HuH-7.5 (cell line): ENCODE measurements around the gene OSBPL3.

Source experiments
- DNase-seq: peaks from one replicate; pipeline ENCODE4 v3.0.0; 2011; ENCODE audit warnings: low spot score

The OSBPL3 gene

GRCh38 chr7:24955313-24955712 lies 24.7 kb downstream of the OSBPL3 start:
- no peak for DNase-seq

GRCh38 chr7:24952464-24952863 lies 27.5 kb downstream of the OSBPL3 start:
- DNase-seq, result no peak

GRCh38 chr7:24951441-24951980 lies 28.5 kb downstream of the OSBPL3 start:
- DNase-seq, result no peak

- DNase-seq, result no peak
These were observed 30.1 kb downstream of the OSBPL3 start for GRCh38 chr7:24949884-24950283.

- DNase-seq, result no peak
These were observed 31.2 kb downstream of the OSBPL3 start for GRCh38 chr7:24948739-24949138.

GRCh38 chr7:24946467-24946866 lies 33.5 kb downstream of the OSBPL3 start:
- no peak for DNase-seq

- DNase-seq, result no peak
These were observed 34.1 kb downstream of the OSBPL3 start for GRCh38 chr7:24945899-24946298.

GRCh38 chr7:24943096-24943948 lies 36.7 kb downstream of the OSBPL3 start:
- no peak for DNase-seq

- DNase-seq, result no peak
These were observed 37.8 kb downstream of the OSBPL3 start for GRCh38 chr7:24942226-24942625.

GRCh38 chr7:24939416-24939815 lies 40.6 kb downstream of the OSBPL3 start:
- no peak for DNase-seq

- no peak for DNase-seq
These were observed 43.7 kb downstream of the OSBPL3 start for GRCh38 chr7:24936121-24936824.

- no peak for DNase-seq
These were observed 46.7 kb downstream of the OSBPL3 start for GRCh38 chr7:24933298-24933697.

GRCh38 chr7:24932815-24933214 lies 47.2 kb downstream of the OSBPL3 start:
- DNase-seq, result no peak

- no peak for DNase-seq
These were observed 47.6 kb downstream of the OSBPL3 start for GRCh38 chr7:24932389-24932788.

- DNase-seq, result no peak
These were observed 48.1 kb downstream of the OSBPL3 start for GRCh38 chr7:24931844-24932243.

GRCh38 chr7:24930856-24931255 lies 49.1 kb downstream of the OSBPL3 start:
- DNase-seq, result no peak

GRCh38 chr7:24926623-24927524 lies 53.1 kb downstream of the OSBPL3 start:
- no peak for DNase-seq

GRCh38 chr7:24924375-24924774 lies 55.6 kb downstream of the OSBPL3 start:
- DNase-seq, result no peak

- DNase-seq, result no peak
These were observed 56.7 kb downstream of the OSBPL3 start for GRCh38 chr7:24923172-24923865.

- no peak for DNase-seq
These were observed 57.7 kb downstream of the OSBPL3 start for GRCh38 chr7:24922099-24922773.

GRCh38 chr7:24921362-24921679 lies 58.7 kb downstream of the OSBPL3 start:
- no peak for DNase-seq
